ENCODE results near the gene KIF19. TPM values are rescaled to one million over a fixed set of nuclear protein-coding genes. Genes with fewer than 3 reads are reported as not detected.

KIF19 gene
- total RNA-seq, 1 experiment from 2014 or later: 0.15 TPM

DNA sequence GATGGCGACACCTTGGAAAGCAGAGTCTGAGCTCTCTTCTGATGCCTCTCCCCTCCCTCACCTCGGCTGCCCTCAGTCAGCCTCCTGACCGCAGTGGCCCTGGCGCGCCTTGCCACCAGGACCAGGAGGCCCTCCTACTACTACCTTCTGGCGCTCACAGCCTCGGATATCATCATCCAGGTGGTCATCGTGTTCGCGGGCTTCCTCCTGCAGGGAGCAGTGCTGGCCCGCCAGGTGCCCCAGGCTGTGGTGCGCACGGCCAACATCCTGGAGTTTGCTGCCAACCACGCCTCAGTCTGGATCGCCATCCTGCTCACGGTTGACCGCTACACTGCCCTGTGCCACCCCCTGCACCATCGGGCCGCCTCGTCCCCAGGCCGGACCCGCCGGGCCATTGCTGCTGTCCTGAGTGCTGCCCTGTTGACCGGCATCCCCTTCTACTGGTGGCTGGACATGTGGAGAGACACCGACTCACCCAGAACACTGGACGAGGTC is 45.7 kb downstream of the KIF19 start:
- peaks cover 2 to 13% of the 10 kb centered on the region in 2 experiments; a peak in 2 of 4 replicates for H3K4me1 ChIP-seq (ENCODE audit: control insufficient read depth in 1 of 2, insufficient read depth in 2 of 2, low read length in 2 of 2)
- no peak for DNase-seq (ENCODE audit: low read depth, low spot score)
- ChIA-PET CTCF (no interaction called here), RAD21 (ENCODE audit: low non-redundant PET in 1 of 2, low total read pairs in 2 of 2, uncharacterized antibody in 2 of 2, unreplicated experiment in 2 of 2) (interaction anchor here in 1 of 2 experiments (1.2 kb wide), 1 partner anchor 7 kb away, joined by 3 read pairs; no protein-coding TSS in a partner anchor), POLR2A (no interaction called here)
- no peak overlapping the region; the same call in 1 of the 2 replicates for H3K27ac ChIP-seq (ENCODE audit: low read depth, low read length)
- H3K36me3 ChIP-seq (ENCODE audit: control insufficient read depth in 1 of 2, insufficient read depth in 2 of 2, low read length in 2 of 2): no peaks in the 10 kb centered on the region
- H3K27me3 ChIP-seq (ENCODE audit: insufficient read depth, low read length): peaks cover 10% of the 10 kb centered on the region; the same call in 1 of the 2 replicates
- no peak overlapping the region for H3K4me2 ChIP-seq (ENCODE audit: low read length)
- no peak for TF ChIP-seq FOSL1 (IDR thresholded peaks at IDR 0.05; ENCODE audit: low read depth)
- TF ChIP-seq CBX3 (IDR thresholded peaks at IDR 0.05; ENCODE audit: low read depth): no peak
- no peak for TF ChIP-seq REST (IDR thresholded peaks at IDR 0.05; ENCODE audit: low read depth)
- TF ChIP-seq ELF1 (IDR thresholded peaks at IDR 0.05; ENCODE audit: borderline replicate concordance, low read depth): no peak
- TF ChIP-seq ZNF274 (IDR thresholded peaks at IDR 0.05; ENCODE audit: low read depth, low read length): no peak
- no peak for TF ChIP-seq ATF3 (IDR thresholded peaks at IDR 0.05)
- no peak for TF ChIP-seq SRF (IDR thresholded peaks at IDR 0.05; ENCODE audit: low read depth)
- TF ChIP-seq TCF7L2 (IDR thresholded peaks at IDR 0.05; ENCODE audit: borderline replicate concordance, extremely low read depth, insufficient read depth, insufficient read length): no peak
- H3K9me2 ChIP-seq (ENCODE audit: insufficient read depth): no peaks in the 10 kb centered on the region
- H3K9me3 ChIP-seq (ENCODE audit: control insufficient read depth in 1 of 2, insufficient read depth in 1 of 2, low read depth in 1 of 2, low read length in 2 of 2): no peaks in the 10 kb centered on the region
- H3K4me3 ChIP-seq (replicated peaks in 1 of 2; ENCODE audit: low read depth in 1 of 2, low read length in 2 of 2): no peak overlapping the region
- no TSS peak for BruUV-seq (replicated peaks)
- H4K20me1 ChIP-seq (ENCODE audit: insufficient read depth): no peaks in the 10 kb centered on the region
- no peak for ATAC-seq
- no peak overlapping the region for H3K9ac ChIP-seq (ENCODE audit: low read length)
- H3K79me2 ChIP-seq (ENCODE audit: insufficient read depth, low read length): no peaks in the 10 kb centered on the region
- H2AFZ ChIP-seq (ENCODE audit: low read depth, low read length, poor library complexity, severe bottlenecking): no peak overlapping the region
- intact Hi-C loops (cut with micrococcal nuclease): no loop called here
